K562 (cell line): ENCODE data around the gene FBXW9. TPM values are rescaled to one million over a fixed set of nuclear protein-coding genes. Genes with fewer than 3 reads are reported as not detected.

Source experiments
- ARID2 ChIP-seq: fragments of 450-650 bp; IDR thresholded peaks from 2 replicates; pipeline ENCODE4 v1.6.1; 2017; ENCODE audit warnings: antibody characterized with exemption, mild to moderate bottlenecking
- C11orf30 ChIP-seq: fragments of 450-650 bp; IDR thresholded peaks from 2 replicates; pipeline ENCODE4 v1.6.1; 2016; ENCODE audit warnings: low read depth, mild to moderate bottlenecking
- FOXK2 ChIP-seq, 2 experiments: fragments of 450-650 bp; IDR thresholded peaks in 1 of 2; conservative IDR thresholded peaks in 1 of 2; 2 replicates each; pipeline ENCODE4 v1.6.1; 2016; ENCODE audit warnings: low read depth in 2 of 2, mild to moderate bottlenecking in 1 of 2
- ILF3 ChIP-seq: fragments of 450-650 bp; IDR thresholded peaks from 2 replicates; pipeline ENCODE4 v1.6.1; 2018; ENCODE audit warnings: antibody characterized with exemption, mild to moderate bottlenecking, moderate library complexity, borderline replicate concordance
- L3MBTL2 ChIP-seq: fragments of 450-650 bp; IDR thresholded peaks from 2 replicates; pipeline ENCODE4 v1.6.1; 2016; ENCODE audit warnings: mild to moderate bottlenecking, moderate library complexity
- MECOM ChIP-seq: fragments of 250-450 bp; sonication (Bioruptor Pico); IDR thresholded peaks from 2 replicates; pipeline ENCODE4 v1.8.0; 2022; ENCODE audit warnings: inconsistent platforms
- MED1 ChIP-seq: sonication (generic); formaldehyde crosslinking; IDR thresholded peaks from 2 replicates; pipeline ENCODE4 v1.8.1; 2023; ENCODE audit warnings: missing genetic modification reagents, borderline replicate concordance
- NONO ChIP-seq, 2 experiments: fragments of 200-400 bp in 1 of 2; fragments of 450-650 bp in 1 of 2; formaldehyde crosslinking in 1 of 2; IDR thresholded peaks; 2 replicates each; pipeline ENCODE4 v1.6.1; 2017; ENCODE audit warnings: low read depth in 2 of 2, mild to moderate bottlenecking in 2 of 2, moderate library complexity in 2 of 2, low read length in 1 of 2
- NR1H2 ChIP-seq: sonication (generic); formaldehyde crosslinking; IDR thresholded peaks from 2 replicates; pipeline ENCODE4 v1.4.0; 2020; ENCODE audit warnings: mild to moderate bottlenecking, missing genetic modification reagents
- NR4A1 ChIP-seq, 2 experiments: fragments of 250-450 bp in 1 of 2; fragments of 450-650 bp in 1 of 2; sonication (Bioruptor Pico) in 1 of 2; IDR thresholded peaks; 2 replicates each; pipeline versions ENCODE4 v1.4.0 to v1.6.1; 2016 to 2020; ENCODE audit warnings: mild to moderate bottlenecking in 2 of 2, missing compliant biosample characterization in 1 of 2, missing genetic modification characterization in 1 of 2, moderate library complexity in 1 of 2
- NUFIP1 ChIP-seq: fragments of 450-650 bp; IDR thresholded peaks from 2 replicates; pipeline ENCODE4 v1.6.1; 2018; ENCODE audit not compliant: partially characterized antibody
- SMARCC2 ChIP-seq: fragments of 450-650 bp; IDR thresholded peaks from 2 replicates; pipeline ENCODE4 v1.6.1; 2017; ENCODE audit warnings: antibody characterized with exemption, moderate library complexity, mild to moderate bottlenecking, low read depth
- ZFP30 ChIP-seq: fragments of 250-450 bp; sonication (Bioruptor Pico); IDR thresholded peaks from 2 replicates; pipeline ENCODE4 v1.8.0; 2022; ENCODE audit warnings: moderate library complexity, mild to moderate bottlenecking, inconsistent platforms, borderline replicate concordance
- ZNF347 ChIP-seq: fragments of 450-650 bp; formaldehyde crosslinking; IDR thresholded peaks from 2 replicates; pipeline ENCODE4 v1.4.0; 2020; ENCODE audit warnings: low read depth, mild to moderate bottlenecking, moderate library complexity
- polyA plus RNA-seq, 8 experiments: library from polyadenylated mRNA; depleted of rRNA in 4 of 8; stranded (reverse) in 5 of 8; unstranded in 3 of 8; fragments of >200 nt; fragmentation: Nextera tagmentation in 2 of 8; fragmentation: Illumina TruSeq in 1 of 8; extraction: Ambion mirVana in 2 of 8; extraction: Trizol in 1 of 8; gene quantifications; 2 replicates each; pipeline versions ENCODE4 v1.2.1 to v1.2.3, GENCODE V29; 2011 to 2014; ENCODE audit warnings: inconsistent platforms in 1 of 8, missing spikeins in 1 of 8
- total RNA-seq, 7 experiments: library from RNA; depleted of rRNA in 6 of 7; stranded (reverse); fragments of >200 nt in 6 of 7; fragmentation: Illumina TruSeq in 2 of 7; extraction: Trizol in 2 of 7; gene quantifications; 2 replicates each; pipeline versions ENCODE4 v1.2.1 to v1.2.3, GENCODE V29; 2011 to 2021; ENCODE audit warnings: low replicate concordance in 1 of 7
- TF ChIP-seq, protein P1 (sequence below): sonication (generic); formaldehyde crosslinking; IDR thresholded peaks from 2 replicates; pipeline ENCODE4 v1.8.0; 2022; ENCODE audit warnings: mild to moderate bottlenecking, missing genetic modification reagents
- TF ChIP-seq, protein P2 (sequence below): sonication (generic); formaldehyde crosslinking; IDR thresholded peaks from 2 replicates; pipeline ENCODE4 v1.8.0; 2023; ENCODE audit warnings: missing genetic modification reagents, mild to moderate bottlenecking, borderline replicate concordance
- TF ChIP-seq, protein P3 (sequence below): IDR thresholded peaks from 3 replicates; pipeline ENCODE4 v1.6.1; 2011; ENCODE audit warnings: borderline replicate concordance, mild to moderate bottlenecking; ENCODE audit not compliant: insufficient read length, insufficient read depth

Gene FBXW9
- total and polyA plus RNA-seq, 9 of the 15 experiments (the other 6 are each of a cell fraction or from before 2014, with no cell fraction given), result 0.23 to 21.7 (median 6.2) TPM

DNA sequence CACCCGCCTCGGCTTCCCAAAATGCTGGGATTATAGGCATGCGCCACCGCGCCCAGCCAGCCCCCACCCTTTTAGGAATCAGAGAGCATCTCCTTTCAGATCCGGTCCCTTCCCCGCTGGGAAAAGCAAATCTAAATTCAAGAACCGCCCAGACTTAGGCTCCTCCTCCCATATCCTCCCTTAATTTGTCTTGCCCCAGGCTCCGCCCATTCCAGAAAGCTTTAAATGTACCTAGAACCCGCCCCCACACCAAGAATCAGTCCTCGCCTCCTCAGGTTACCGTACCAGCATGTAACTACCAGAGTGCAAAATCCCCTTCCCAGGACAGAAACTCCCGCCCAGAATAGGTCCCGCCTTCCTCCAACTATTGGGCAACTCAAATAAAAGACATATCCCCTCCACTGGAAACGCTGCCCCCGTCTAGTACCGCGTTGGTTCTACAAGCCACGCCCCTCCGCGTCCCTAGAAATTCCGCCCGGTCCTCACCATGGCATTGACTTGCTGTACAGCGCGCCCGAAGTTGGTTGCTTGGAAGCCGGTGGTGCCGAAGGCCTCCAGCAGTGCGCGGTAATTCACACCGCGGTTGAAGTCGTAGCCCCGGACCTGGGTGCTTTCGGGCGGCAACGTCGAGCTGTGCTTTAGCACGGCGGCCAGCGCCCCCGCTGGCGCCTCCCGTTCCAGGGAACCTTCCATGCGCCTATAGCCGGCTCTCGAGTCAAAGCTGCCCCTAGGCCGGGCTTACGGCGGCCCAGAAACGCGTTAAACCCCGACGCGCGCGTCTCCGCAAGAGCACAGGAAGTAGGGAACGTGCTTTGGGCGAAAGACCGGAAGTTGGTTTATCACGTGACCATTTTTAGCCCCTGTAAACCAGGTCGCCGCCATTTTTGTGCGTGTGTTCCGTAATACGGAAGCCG lies 15.1 kb downstream of the FBXW9 start, which contains the start of gene DHPS (continued):
- TF ChIP-seq, protein P1, sequence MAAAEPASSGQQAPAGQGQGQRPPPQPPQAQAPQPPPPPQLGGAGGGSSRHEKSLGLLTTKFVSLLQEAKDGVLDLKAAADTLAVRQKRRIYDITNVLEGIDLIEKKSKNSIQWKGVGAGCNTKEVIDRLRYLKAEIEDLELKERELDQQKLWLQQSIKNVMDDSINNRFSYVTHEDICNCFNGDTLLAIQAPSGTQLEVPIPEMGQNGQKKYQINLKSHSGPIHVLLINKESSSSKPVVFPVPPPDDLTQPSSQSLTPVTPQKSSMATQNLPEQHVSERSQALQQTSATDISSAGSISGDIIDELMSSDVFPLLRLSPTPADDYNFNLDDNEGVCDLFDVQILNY (CRISPR knock-in tag), result no peak
- TF ChIP-seq SMARCC2 (no peak), C11orf30 (peak; percentile 75), MECOM (CRISPR knock-in tag) (no peak), ILF3 (no peak), ZNF347 (CRISPR knock-in tag) (no peak), MED1 (CRISPR knock-in tag) (no peak), NR4A1 (CRISPR knock-in tag; IDR thresholded peaks at IDR 0.05) (no peak; the same call in 1 of the 2 replicates), NR4A1 (tag; IDR thresholded peaks at IDR 0.05) (peak; percentile 43; the same call in 1 of the 2 replicates), FOXK2 (conservative IDR thresholded peaks at IDR 0.05 in 1 of 2, IDR thresholded peaks at IDR 0.05 in 1 of 2; ENCODE audit: low read depth in 2 of 2) (peak; percentile 92 to 93), NUFIP1 (no peak), NR1H2 (0 out of 2 replicates have a peak, but pooled peaks have one; percentile 82), L3MBTL2 (peak; percentile 95), NONO (IDR thresholded peaks at IDR 0.05; ENCODE audit: low read depth in 2 of 2, low read length in 1 of 2) (no peak; a peak in 1 of 4 replicates), ZFP30 (CRISPR knock-in tag) (no peak), ARID2 (no peak)
- TF ChIP-seq, protein P2, sequence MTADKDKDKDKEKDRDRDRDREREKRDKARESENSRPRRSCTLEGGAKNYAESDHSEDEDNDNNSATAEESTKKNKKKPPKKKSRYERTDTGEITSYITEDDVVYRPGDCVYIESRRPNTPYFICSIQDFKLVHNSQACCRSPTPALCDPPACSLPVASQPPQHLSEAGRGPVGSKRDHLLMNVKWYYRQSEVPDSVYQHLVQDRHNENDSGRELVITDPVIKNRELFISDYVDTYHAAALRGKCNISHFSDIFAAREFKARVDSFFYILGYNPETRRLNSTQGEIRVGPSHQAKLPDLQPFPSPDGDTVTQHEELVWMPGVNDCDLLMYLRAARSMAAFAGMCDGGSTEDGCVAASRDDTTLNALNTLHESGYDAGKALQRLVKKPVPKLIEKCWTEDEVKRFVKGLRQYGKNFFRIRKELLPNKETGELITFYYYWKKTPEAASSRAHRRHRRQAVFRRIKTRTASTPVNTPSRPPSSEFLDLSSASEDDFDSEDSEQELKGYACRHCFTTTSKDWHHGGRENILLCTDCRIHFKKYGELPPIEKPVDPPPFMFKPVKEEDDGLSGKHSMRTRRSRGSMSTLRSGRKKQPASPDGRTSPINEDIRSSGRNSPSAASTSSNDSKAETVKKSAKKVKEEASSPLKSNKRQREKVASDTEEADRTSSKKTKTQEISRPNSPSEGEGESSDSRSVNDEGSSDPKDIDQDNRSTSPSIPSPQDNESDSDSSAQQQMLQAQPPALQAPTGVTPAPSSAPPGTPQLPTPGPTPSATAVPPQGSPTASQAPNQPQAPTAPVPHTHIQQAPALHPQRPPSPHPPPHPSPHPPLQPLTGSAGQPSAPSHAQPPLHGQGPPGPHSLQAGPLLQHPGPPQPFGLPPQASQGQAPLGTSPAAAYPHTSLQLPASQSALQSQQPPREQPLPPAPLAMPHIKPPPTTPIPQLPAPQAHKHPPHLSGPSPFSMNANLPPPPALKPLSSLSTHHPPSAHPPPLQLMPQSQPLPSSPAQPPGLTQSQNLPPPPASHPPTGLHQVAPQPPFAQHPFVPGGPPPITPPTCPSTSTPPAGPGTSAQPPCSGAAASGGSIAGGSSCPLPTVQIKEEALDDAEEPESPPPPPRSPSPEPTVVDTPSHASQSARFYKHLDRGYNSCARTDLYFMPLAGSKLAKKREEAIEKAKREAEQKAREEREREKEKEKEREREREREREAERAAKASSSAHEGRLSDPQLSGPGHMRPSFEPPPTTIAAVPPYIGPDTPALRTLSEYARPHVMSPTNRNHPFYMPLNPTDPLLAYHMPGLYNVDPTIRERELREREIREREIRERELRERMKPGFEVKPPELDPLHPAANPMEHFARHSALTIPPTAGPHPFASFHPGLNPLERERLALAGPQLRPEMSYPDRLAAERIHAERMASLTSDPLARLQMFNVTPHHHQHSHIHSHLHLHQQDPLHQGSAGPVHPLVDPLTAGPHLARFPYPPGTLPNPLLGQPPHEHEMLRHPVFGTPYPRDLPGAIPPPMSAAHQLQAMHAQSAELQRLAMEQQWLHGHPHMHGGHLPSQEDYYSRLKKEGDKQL, result no peak
- TF ChIP-seq, protein P3, sequence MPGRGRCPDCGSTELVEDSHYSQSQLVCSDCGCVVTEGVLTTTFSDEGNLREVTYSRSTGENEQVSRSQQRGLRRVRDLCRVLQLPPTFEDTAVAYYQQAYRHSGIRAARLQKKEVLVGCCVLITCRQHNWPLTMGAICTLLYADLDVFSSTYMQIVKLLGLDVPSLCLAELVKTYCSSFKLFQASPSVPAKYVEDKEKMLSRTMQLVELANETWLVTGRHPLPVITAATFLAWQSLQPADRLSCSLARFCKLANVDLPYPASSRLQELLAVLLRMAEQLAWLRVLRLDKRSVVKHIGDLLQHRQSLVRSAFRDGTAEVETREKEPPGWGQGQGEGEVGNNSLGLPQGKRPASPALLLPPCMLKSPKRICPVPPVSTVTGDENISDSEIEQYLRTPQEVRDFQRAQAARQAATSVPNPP, result no peak
